Mesendoderm (in vitro differentiated cells): Measurements from ENCODE around the gene HIGD1C.
A peak's percentile ranks its signal among the peaks of the same experiment; 100 is the strongest.

Experiments
- DNase-seq: peaks from one replicate; pipeline ENCODE4 v3.0.0; 2013
- H2AK5ac ChIP-seq: 2 replicates; pipeline ENCODE4 v1.6.1; 2013; ENCODE audit warnings: low read length, inconsistent platforms
- H2BK120ac ChIP-seq: 2 replicates; pipeline ENCODE4 v1.6.1; 2013; ENCODE audit warnings: low read depth, mild to moderate bottlenecking, low read length, moderate library complexity, mixed read lengths
- H2BK15ac ChIP-seq: replicated peaks from 2 replicates; pipeline ENCODE4 v1.6.1; 2013; ENCODE audit warnings: low read depth, mild to moderate bottlenecking, moderate library complexity
- H2BK5ac ChIP-seq: 2 replicates; pipeline ENCODE4 v1.6.1; 2013; ENCODE audit warnings: low read length, inconsistent platforms
- H3K18ac ChIP-seq: 2 replicates; pipeline ENCODE4 v1.6.1; 2013; ENCODE audit warnings: mild to moderate bottlenecking, low read length, mixed read lengths
- H3K23ac ChIP-seq: one replicate; pipeline ENCODE4 v1.6.1; 2013; ENCODE audit warnings: low read length
- H3K27ac ChIP-seq: 2 replicates; pipeline ENCODE4 v1.5.1; 2013; ENCODE audit warnings: low read depth, mild to moderate bottlenecking, inconsistent platforms, low read length, moderate library complexity
- H3K27me3 ChIP-seq: 2 replicates; pipeline ENCODE4 v1.6.1; 2013; ENCODE audit warnings: low read length, control low read depth, mild to moderate bottlenecking, inconsistent platforms; ENCODE audit not compliant: insufficient read depth, poor library complexity
- H3K36me3 ChIP-seq: 2 replicates; pipeline ENCODE4 v1.6.1; 2013; ENCODE audit warnings: low read length, inconsistent platforms; ENCODE audit not compliant: control insufficient read depth, insufficient read depth
- H3K4ac ChIP-seq: one replicate; pipeline ENCODE4 v1.6.1; 2013; ENCODE audit warnings: low read depth, mild to moderate bottlenecking, low read length, moderate library complexity
- H3K4me1 ChIP-seq: 2 replicates; pipeline ENCODE4 v1.6.1; 2013; ENCODE audit warnings: low read depth, low read length, inconsistent platforms; ENCODE audit not compliant: control insufficient read depth
- H3K4me2 ChIP-seq: 2 replicates; pipeline ENCODE4 v1.6.1; 2013; ENCODE audit warnings: low read length
- H3K4me3 ChIP-seq: 2 replicates; pipeline ENCODE4 v1.5.1; 2013; ENCODE audit warnings: mild to moderate bottlenecking, low read length
- H3K56ac ChIP-seq: one replicate; pipeline ENCODE4 v1.6.1; 2013; ENCODE audit warnings: low read length
- H3K79me1 ChIP-seq: 2 replicates; pipeline ENCODE4 v1.6.1; 2013; ENCODE audit warnings: low read length, inconsistent platforms
- H3K79me2 ChIP-seq: 2 replicates; pipeline ENCODE4 v1.6.1; 2013; ENCODE audit warnings: mild to moderate bottlenecking, low read length; ENCODE audit not compliant: control insufficient read depth, insufficient read depth
- H3K9ac ChIP-seq: 2 replicates; pipeline ENCODE4 v1.6.1; 2013; ENCODE audit warnings: low read length, inconsistent platforms
- H4K5ac ChIP-seq: one replicate; pipeline ENCODE4 v1.6.1; 2013; ENCODE audit warnings: low read length
- H4K8ac ChIP-seq: one replicate; pipeline ENCODE4 v1.6.1; 2013; ENCODE audit warnings: low read depth, mild to moderate bottlenecking, control low read depth, low read length, moderate library complexity
- WGBS: extraction: QIAGEN DNeasy Blood & Tissue Kit; methylation state at CpG from one replicate; pipeline ENCODE4 v1.1.7; 2013; ENCODE audit warnings: low lambda C conversion rate, missing lambda C conversion rate; ENCODE audit not compliant: insufficient coverage; ENCODE audit errors: extremely low coverage; 5-methylcytosine and 5-hydroxymethylcytosine counted together

HIGD1C gene

DNA sequence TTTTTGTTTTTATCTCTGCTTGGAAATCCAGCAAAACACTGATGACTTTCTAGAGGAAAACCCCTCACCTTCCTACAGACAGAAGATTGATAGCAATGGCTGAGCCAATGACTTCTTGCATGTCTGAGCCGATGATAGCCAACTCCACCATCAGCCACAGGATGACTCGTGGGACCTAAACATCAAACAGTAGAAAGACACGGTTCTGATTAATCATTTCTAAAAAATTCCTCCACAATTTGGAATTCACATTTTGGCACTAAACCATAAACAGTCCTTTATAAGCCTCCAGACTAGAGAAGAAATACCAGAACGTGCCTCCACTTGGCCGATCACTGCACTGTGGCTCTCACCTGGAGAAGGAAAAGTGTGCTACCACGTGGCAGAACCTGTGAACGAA lies 47.9 kb downstream of the HIGD1C start:
- Histone ChIP-seq H2AK5ac (no peak overlapping the region), H3K79me2 (no peaks in the 10 kb centered on the region), H3K18ac (no peak overlapping the region), H3K4ac (no peak overlapping the region), H3K4me1 (peaks cover 3% of the 10 kb centered on the region), H4K5ac (no peak overlapping the region), H3K23ac (no peak overlapping the region), H3K27ac (no peak overlapping the region), H3K27me3 (no peaks in the 10 kb centered on the region), H3K4me3 (no peak overlapping the region), H3K36me3 (no peaks in the 10 kb centered on the region), H2BK5ac (no peak overlapping the region), H3K9ac (no peak overlapping the region), H3K4me2 (no peak overlapping the region), H2BK120ac (no peak overlapping the region), H4K8ac (no peak overlapping the region), H3K79me1 (no peaks in the 10 kb centered on the region), H2BK15ac (no peak overlapping the region), H3K56ac (no peak overlapping the region)
- DNase-seq: no peak
- no CpG with 5 or more reads among the region's 7 CpGs for whole genome bisulfite sequencing

DNA sequence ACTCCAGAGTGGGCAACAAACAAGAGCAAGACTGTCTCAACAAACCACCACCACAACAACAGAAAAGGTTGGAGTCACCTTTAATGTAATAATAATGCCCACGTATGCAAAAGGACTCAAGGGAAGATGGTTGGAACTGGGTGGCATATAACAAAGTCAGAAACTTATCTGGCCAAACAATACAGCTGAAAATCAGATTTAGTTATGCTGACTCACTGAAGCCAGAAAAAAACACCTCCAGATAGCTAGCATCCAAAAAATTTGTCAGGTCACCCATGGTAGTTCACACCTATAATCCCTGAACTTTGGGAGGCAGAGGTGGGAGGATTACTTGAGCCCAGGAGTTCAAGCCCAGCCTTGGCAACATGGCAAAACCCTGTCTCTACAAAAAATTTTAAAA lies 49.5 kb downstream of the HIGD1C start:
- H3K27ac ChIP-seq: no peak overlapping the region
- H2AK5ac ChIP-seq: no peak overlapping the region
- H4K5ac ChIP-seq: no peak overlapping the region
- no peaks in the 10 kb centered on the region for H3K79me1 ChIP-seq
- peak; percentile 38 for DNase-seq
- H3K4me3 ChIP-seq: no peak overlapping the region
- H4K8ac ChIP-seq: no peak overlapping the region
- H2BK5ac ChIP-seq: no peak overlapping the region
- no peak overlapping the region for H3K4ac ChIP-seq
- no CpG with 5 or more reads among the region's 1 CpG for WGBS
- peaks cover 3% of the 10 kb centered on the region for H3K4me1 ChIP-seq
- H3K9ac ChIP-seq: no peak overlapping the region
- no peak overlapping the region for H3K18ac ChIP-seq
- no peaks in the 10 kb centered on the region for H3K36me3 ChIP-seq
- H3K79me2 ChIP-seq: no peaks in the 10 kb centered on the region
- no peak overlapping the region for H2BK15ac ChIP-seq
- H3K4me2 ChIP-seq: no peak overlapping the region
- no peak overlapping the region for H3K23ac ChIP-seq
- H3K56ac ChIP-seq: no peak overlapping the region
- no peaks in the 10 kb centered on the region for H3K27me3 ChIP-seq
- no peak overlapping the region for H2BK120ac ChIP-seq

GRCh38 chr12:51004504-51004903 lies 52.2 kb downstream of the HIGD1C start:
- Histone ChIP-seq H3K18ac (no peak overlapping the region), H3K56ac (no peak overlapping the region), H2AK5ac (no peak overlapping the region), H3K4ac (peak overlapping the region; percentile 16), H3K4me3 (no peak overlapping the region), H3K79me2 (no peaks in the 10 kb centered on the region), H2BK15ac (no peak overlapping the region), H2BK5ac (no peak overlapping the region), H3K9ac (no peak overlapping the region), H3K27ac (no peak overlapping the region), H3K4me1 (peaks cover 3% of the 10 kb centered on the region), H3K79me1 (no peaks in the 10 kb centered on the region), H4K8ac (no peak overlapping the region), H2BK120ac (no peak overlapping the region), H3K36me3 (no peaks in the 10 kb centered on the region), H4K5ac (no peak overlapping the region), H3K23ac (no peak overlapping the region), H3K4me2 (no peak overlapping the region), H3K27me3 (no peaks in the 10 kb centered on the region)
- WGBS: no CpG with 5 or more reads among the region's 6 CpGs
- peak; percentile 72 for DNase-seq

GRCh38 chr12:51005030-51005429 lies 52.7 kb downstream of the HIGD1C start:
- H2BK5ac ChIP-seq: no peak overlapping the region
- H3K4me1 ChIP-seq: peaks cover 3% of the 10 kb centered on the region
- H2BK15ac ChIP-seq: no peak overlapping the region
- H3K4me2 ChIP-seq: no peak overlapping the region
- H3K56ac ChIP-seq: no peak overlapping the region
- DNase-seq: peak; percentile 23
- H4K5ac ChIP-seq: no peak overlapping the region
- H3K18ac ChIP-seq: no peak overlapping the region
- no peak overlapping the region for H3K4ac ChIP-seq
- H3K9ac ChIP-seq: no peak overlapping the region
- no peak overlapping the region for H2BK120ac ChIP-seq
- H2AK5ac ChIP-seq: no peak overlapping the region
- H3K36me3 ChIP-seq: no peaks in the 10 kb centered on the region
- H3K23ac ChIP-seq: no peak overlapping the region
- no peak overlapping the region for H3K27ac ChIP-seq
- H3K27me3 ChIP-seq: no peaks in the 10 kb centered on the region
- no peaks in the 10 kb centered on the region for H3K79me2 ChIP-seq
- no CpG with 5 or more reads among the region's 3 CpGs for WGBS
- H3K79me1 ChIP-seq: no peaks in the 10 kb centered on the region
- no peak overlapping the region for H4K8ac ChIP-seq
- H3K4me3 ChIP-seq: no peak overlapping the region

DNA sequence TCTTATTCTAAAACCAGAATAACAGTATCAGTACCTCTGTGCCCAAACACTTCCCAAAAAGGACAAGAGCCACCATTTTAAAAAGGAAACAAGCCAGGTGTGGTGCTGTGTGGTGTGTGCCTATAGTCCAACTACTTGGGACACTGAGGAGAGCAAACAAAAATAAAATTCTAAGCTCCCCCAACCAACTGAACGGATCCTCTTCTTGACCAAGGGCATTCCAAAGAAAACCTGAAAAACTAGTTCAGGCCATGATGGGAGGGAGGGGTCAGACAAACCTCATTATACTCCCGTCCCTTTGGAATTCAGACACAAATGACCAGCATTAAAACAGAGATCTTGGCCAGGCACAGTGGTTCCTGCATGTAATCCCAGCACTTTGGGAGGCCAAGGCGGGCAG lies 53.3 kb downstream of the HIGD1C start:
- H3K4me3 ChIP-seq: no peak overlapping the region
- no peak overlapping the region for H4K5ac ChIP-seq
- no peak overlapping the region for H3K27ac ChIP-seq
- H3K27me3 ChIP-seq: no peaks in the 10 kb centered on the region
- peak; percentile 85 for DNase-seq
- H3K36me3 ChIP-seq: no peaks in the 10 kb centered on the region
- no peaks in the 10 kb centered on the region for H3K79me2 ChIP-seq
- H4K8ac ChIP-seq: no peak overlapping the region
- no peak overlapping the region for H3K18ac ChIP-seq
- no peak overlapping the region for H3K4me2 ChIP-seq
- no peak overlapping the region for H3K23ac ChIP-seq
- H2BK15ac ChIP-seq: no peak overlapping the region
- no peak overlapping the region for H3K4ac ChIP-seq
- H2BK5ac ChIP-seq: no peak overlapping the region
- no CpG with 5 or more reads among the region's 3 CpGs for WGBS
- peaks cover 3% of the 10 kb centered on the region for H3K4me1 ChIP-seq
- no peak overlapping the region for H2AK5ac ChIP-seq
- H3K56ac ChIP-seq: peak overlapping the region; percentile 42
- no peak overlapping the region for H2BK120ac ChIP-seq
- H3K79me1 ChIP-seq: no peaks in the 10 kb centered on the region
- no peak overlapping the region for H3K9ac ChIP-seq

DNA sequence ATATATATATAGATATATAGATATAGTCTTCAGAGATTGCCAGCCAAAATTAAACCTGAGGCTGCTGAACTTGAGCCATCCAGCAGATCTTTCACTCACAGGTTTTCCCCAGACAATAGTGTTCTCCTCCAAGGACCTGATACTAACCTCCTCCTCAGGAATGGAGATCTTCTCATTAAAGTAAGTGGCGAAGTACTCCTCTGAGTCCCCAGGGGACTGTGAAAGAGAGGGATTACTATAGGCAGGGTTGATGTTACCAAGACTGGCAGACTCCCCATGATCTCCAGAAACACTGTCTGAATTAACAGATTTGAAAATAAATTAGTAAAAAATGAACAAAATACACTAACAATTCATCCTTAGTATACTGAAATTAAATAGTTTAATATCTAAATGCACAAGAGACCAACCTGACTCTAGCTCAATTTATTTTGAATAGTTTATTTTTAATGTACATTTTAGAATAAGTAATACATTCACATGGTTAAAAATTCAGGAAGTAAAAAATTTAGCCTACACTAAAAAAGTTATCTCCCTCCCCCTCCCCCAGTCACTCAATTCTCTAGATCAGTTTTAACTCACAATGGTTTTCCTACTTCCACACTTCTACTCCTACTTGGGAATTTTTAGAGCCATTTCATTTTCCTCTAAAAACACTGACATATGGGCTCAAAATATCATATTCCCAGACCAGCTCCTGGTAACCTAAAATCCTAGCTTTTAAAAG lies 56.1 kb downstream of the HIGD1C start:
- no peak overlapping the region for H3K23ac ChIP-seq
- H3K4me1 ChIP-seq: peaks cover 3% of the 10 kb centered on the region
- H3K27me3 ChIP-seq: no peaks in the 10 kb centered on the region
- no peak overlapping the region for H3K4me2 ChIP-seq
- no peaks in the 10 kb centered on the region for H3K79me2 ChIP-seq
- H3K4me3 ChIP-seq: no peak overlapping the region
- no peak overlapping the region for H2BK15ac ChIP-seq
- no peak overlapping the region for H4K5ac ChIP-seq
- H3K9ac ChIP-seq: no peak overlapping the region
- peaks cover 5% of the 10 kb centered on the region for H3K79me1 ChIP-seq
- H2BK120ac ChIP-seq: no peak overlapping the region
- no peak overlapping the region for H3K18ac ChIP-seq
- no peak overlapping the region for H3K56ac ChIP-seq
- H3K36me3 ChIP-seq: no peaks in the 10 kb centered on the region
- no peak overlapping the region for H4K8ac ChIP-seq
- no peak overlapping the region for H3K27ac ChIP-seq
- no CpG with 5 or more reads among the region's 1 CpG for WGBS
- H2AK5ac ChIP-seq: no peak overlapping the region
- H2BK5ac ChIP-seq: no peak overlapping the region
- DNase-seq: no peak
- H3K4ac ChIP-seq: no peak overlapping the region
